ENCODE results near the gene SPRN. TPM values are rescaled to one million over a fixed set of nuclear protein-coding genes. Genes with fewer than 3 reads are reported as not detected.

Gene SPRN
- total RNA-seq, 1 donor from 2014 or later, result not detected

DNA sequence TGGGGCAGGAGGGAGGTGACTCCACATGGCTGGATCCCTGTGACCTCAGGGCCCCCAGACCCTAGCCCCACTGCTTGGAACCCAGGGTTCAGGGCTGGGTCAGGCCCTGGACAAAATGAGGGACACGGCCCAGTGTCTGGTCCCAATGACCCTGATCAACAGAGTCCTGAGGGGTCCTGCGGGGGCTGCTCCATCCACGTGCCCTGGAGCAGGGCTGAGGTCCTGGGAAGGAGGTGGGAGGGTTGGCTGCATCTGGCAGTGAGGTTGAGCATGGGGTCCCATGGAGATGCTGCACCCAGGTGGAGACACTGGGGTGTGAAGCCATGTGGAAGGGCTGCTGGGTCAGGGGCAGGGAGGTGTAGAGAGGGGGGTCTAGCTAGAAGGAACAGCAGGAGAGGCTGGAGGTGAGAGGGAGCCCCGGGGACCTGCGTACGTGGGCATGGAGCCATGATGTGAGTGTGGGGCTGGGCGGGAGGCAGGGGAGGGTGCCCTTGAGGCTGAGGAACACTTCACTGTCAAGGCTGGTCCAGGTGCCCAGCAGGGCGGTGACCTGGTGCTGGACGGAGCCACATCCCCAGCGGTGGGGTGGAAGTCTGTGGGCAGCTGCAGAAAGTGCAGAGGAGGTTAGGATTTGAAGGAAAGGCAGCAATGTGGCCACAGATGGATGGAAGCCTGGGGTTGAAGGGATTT is 29.9 kb upstream of the SPRN start:
- Histone ChIP-seq H3K4me3 (no peak overlapping the region), H3K4me1 (no peaks in the 10 kb centered on the region), H3K27ac (replicated peaks) (no peak overlapping the region), H3K9me3 (replicated peaks) (peaks cover 9% of the 10 kb centered on the region), H3K27me3 (ENCODE audit: low read depth) (peaks cover 1% of the 10 kb centered on the region), H3K36me3 (no peaks in the 10 kb centered on the region)
- TF ChIP-seq CTCF (IDR thresholded peaks at IDR 0.05; ENCODE audit: borderline replicate concordance), result no peak
- peak; percentile 9 for DNase-seq
- intact Hi-C loops (cut with micrococcal nuclease), result no loop called here

DNA sequence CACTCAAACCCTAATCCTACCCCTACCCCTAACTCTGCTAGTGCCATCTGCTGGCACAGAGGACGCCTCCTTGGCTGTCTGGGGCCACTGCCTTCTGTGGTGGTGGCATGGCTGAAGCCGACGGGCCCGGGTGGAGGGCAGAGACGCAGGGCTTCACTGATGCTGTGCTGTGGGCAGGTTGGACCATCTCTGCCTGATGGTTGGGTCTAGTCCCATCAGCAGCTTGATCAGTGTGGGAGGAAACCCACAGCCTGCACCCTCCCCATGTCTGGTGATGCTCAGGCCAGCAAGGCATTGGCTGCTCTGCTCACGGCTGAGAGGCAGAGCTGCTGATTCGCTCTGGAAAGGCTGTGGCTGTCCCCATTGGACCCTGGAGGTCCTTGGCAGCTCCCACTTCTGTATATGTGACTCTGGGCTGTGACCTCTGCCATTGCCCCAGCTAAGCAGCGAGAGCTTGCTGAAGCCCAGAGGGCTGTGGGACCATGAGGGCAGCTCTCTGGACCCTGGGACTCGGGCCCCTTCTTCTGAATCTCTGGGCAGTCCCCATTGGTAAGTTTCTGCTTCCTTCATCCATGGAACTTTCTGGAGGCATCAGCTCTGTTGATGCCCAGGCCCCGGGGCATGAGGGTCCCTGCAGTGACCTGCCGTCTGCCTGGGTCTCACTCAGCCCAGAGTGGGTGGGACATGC is 29.2 kb upstream of the SPRN start, which contains the start of gene SCART1:
SCART1 (plus strand) TSS at position 430 of the 688 bp plus-strand sequence; CDS start at position 483, 53 bp downstream.
- no peak within 1 kb of the TSS for H3K4me3 ChIP-seq
- H3K27ac ChIP-seq (replicated peaks), result no peak within 1 kb of the TSS
- H3K36me3 ChIP-seq, result peaks cover 3% of the 10 kb centered on the region
- no peak for TF ChIP-seq CTCF (IDR thresholded peaks at IDR 0.05; ENCODE audit: borderline replicate concordance)
- H3K27me3 ChIP-seq (ENCODE audit: low read depth), result no peaks in the 10 kb centered on the region
- no peak for DNase-seq
- H3K4me1 ChIP-seq, result no peaks in the 10 kb centered on the region
- intact Hi-C loops (cut with micrococcal nuclease), result no loop called here
- peaks cover 16% of the 10 kb centered on the region for H3K9me3 ChIP-seq (replicated peaks)

DNA sequence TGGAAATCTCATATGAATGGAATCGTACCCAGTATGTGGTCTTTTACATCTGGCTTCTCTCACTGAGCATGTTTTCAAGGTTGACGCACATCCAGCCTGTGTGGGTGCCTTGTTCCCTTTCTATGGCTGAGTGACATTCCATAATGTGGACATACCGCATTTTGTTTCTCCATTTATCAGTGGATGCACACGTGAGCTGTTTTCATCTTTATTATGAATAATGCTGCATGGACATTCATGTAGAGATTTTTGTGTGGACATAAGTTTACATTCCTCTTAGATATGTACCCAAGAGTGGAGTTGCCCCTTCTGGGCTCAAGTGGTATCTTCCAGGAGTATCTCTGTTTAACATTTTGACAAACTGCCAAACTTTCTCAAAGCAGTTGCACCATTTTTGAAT is 28.0 kb upstream of the SPRN start:
- intact Hi-C loops (cut with micrococcal nuclease), result no loop called here
- H3K36me3 ChIP-seq, result peaks cover 9% of the 10 kb centered on the region
- no peak overlapping the region for H3K27ac ChIP-seq (replicated peaks)
- DNase-seq, result no peak
- H3K4me3 ChIP-seq, result no peak overlapping the region
- TF ChIP-seq CTCF (IDR thresholded peaks at IDR 0.05; ENCODE audit: borderline replicate concordance), result no peak
- H3K9me3 ChIP-seq (replicated peaks), result peaks cover 28% of the 10 kb centered on the region
- H3K4me1 ChIP-seq, result no peaks in the 10 kb centered on the region
- H3K27me3 ChIP-seq (ENCODE audit: low read depth), result no peaks in the 10 kb centered on the region

DNA sequence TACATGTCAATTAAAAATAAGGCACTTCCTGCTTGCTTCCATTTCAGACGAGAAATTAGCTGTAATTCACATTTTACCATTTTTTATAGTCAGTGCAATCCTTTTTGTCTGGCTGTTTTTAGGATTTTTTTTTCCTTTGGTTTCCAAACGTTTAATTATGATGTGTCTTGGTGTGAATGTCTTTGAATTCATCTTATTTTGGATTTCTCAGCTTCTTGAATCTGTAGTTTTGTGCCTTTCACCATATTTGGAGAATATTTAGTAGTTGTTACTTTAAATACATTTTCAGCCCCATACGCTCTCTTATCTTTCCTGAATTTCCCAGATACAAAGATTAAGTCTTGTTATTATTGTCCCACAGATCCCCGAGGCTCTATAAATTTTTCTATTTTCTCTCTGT is 26.9 kb upstream of the SPRN start:
- H3K4me1 ChIP-seq, result no peaks in the 10 kb centered on the region
- no peak for TF ChIP-seq CTCF (IDR thresholded peaks at IDR 0.05; ENCODE audit: borderline replicate concordance)
- peaks cover 39% of the 10 kb centered on the region for H3K9me3 ChIP-seq (replicated peaks)
- intact Hi-C loops (cut with micrococcal nuclease), result no loop called here
- DNase-seq, result no peak
- no peak overlapping the region for H3K27ac ChIP-seq (replicated peaks)
- no peak overlapping the region for H3K4me3 ChIP-seq
- peaks cover 13% of the 10 kb centered on the region for H3K36me3 ChIP-seq
- H3K27me3 ChIP-seq (ENCODE audit: low read depth), result no peaks in the 10 kb centered on the region

DNA sequence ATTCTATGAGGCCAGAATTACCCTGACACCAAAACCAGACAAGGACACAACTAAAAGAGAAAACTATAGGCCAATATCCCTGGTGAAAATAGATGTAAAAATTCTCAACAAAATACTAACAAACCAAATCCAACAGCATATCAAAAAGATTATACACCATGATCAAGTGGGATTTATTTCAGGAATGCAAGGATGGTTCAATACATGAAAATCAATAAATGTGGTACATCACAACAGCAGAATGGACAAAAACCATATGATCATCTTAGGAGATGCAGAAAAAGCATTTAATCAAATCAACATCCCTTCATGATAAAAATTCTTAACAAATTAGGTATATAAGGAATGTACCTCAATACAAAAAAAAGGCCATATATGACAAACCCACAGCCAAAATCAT is 23.7 kb upstream of the SPRN start:
- TF ChIP-seq CTCF (IDR thresholded peaks at IDR 0.05; ENCODE audit: borderline replicate concordance), result no peak
- intact Hi-C loops (cut with micrococcal nuclease), result no loop called here
- H3K4me1 ChIP-seq, result no peaks in the 10 kb centered on the region

More for the DNA sequence above, 23.7 kb upstream of the SPRN start:
- no peak overlapping the region for H3K4me3 ChIP-seq
- peaks cover 14% of the 10 kb centered on the region for H3K27me3 ChIP-seq (ENCODE audit: low read depth)
- DNase-seq, result no peak
- no peak overlapping the region for H3K27ac ChIP-seq (replicated peaks)
- peaks cover 13% of the 10 kb centered on the region for H3K36me3 ChIP-seq
- peaks cover 53% of the 10 kb centered on the region for H3K9me3 ChIP-seq (replicated peaks)

Data from left ventricle myocardium inferior (tissue), 1 donor.